CD4-positive, alpha-beta memory T cell (primary cell): ENCODE measurements around the gene OR5L2. TPM values are rescaled to one million over a fixed set of nuclear protein-coding genes. Genes with fewer than 3 reads are reported as not detected.
"Not testable (repeated sequence)": the region's sequence is repeated elsewhere in the genome, so short reads cannot be mapped to it uniquely, and the experiment has no call there.

Experiments
- CTCF ChIA-PET: fragments of 350-600 bp; sonication (Branson Sonifier 250); formaldehyde crosslinking; loops from one replicate; lab custom pipeline; 2021; ENCODE audit warnings: inconsistent platforms; ENCODE audit not compliant: partially characterized antibody; lab: Charles Lee
- POLR2A ChIA-PET: fragments of 350-600 bp; sonication (Branson Sonifier 250); formaldehyde crosslinking; loops from one replicate; lab custom pipeline; 2021; ENCODE audit not compliant: partially characterized antibody; lab: Charles Lee
- DNase-seq, 5 donors: peaks; one replicate each; pipeline versions ENCODE4 v3.0.0 to v3.0.0-alpha.2; 2020 to 2022; ENCODE audit warnings: mixed read lengths in 1 of 5
- H3K27ac ChIP-seq: one replicate; pipeline ENCODE4 v1.7.0; 2013; ENCODE audit warnings: low read depth, low read length
- H3K27me3 ChIP-seq: 2 replicates; pipeline ENCODE4 v1.7.0; 2013; ENCODE audit warnings: mild to moderate bottlenecking, low read length, moderate library complexity; ENCODE audit not compliant: insufficient read depth
- H3K36me3 ChIP-seq: 2 replicates; pipeline ENCODE4 v1.7.0; 2013; ENCODE audit warnings: mild to moderate bottlenecking, low read length, moderate library complexity; ENCODE audit not compliant: insufficient read depth
- H3K4me1 ChIP-seq: 2 replicates; pipeline ENCODE4 v1.7.0; 2013; ENCODE audit warnings: mild to moderate bottlenecking, low read length, moderate library complexity; ENCODE audit not compliant: insufficient read depth
- H3K4me3 ChIP-seq, 2 donors: one replicate each; pipeline ENCODE4 v1.7.0; 2013; ENCODE audit warnings: low read length in 2 of 2, mild to moderate bottlenecking in 1 of 2
- H3K9me3 ChIP-seq, 2 donors: one replicate each; pipeline ENCODE4 v1.7.0; 2013; ENCODE audit warnings: low read length in 2 of 2, control low read depth in 1 of 2; ENCODE audit not compliant: control insufficient read depth in 1 of 2
- H3K27ac Mint-ChIP-seq, 7 donors: one replicate each; pipeline ENCODE4 v1.8.0; 2020 to 2021; ENCODE audit warnings: mixed read lengths in 7 of 7, mild to moderate bottlenecking in 6 of 7, inconsistent platforms in 3 of 7, moderate library complexity in 3 of 7
- H3K27me3 Mint-ChIP-seq, 2 donors: one replicate each; pipeline ENCODE4 v1.8.0; 2020 to 2021; ENCODE audit warnings: mixed read lengths in 2 of 2
- H3K36me3 Mint-ChIP-seq, 2 donors: one replicate each; pipeline ENCODE4 v1.8.0; 2020 to 2021; ENCODE audit warnings: mixed read lengths in 2 of 2, inconsistent platforms in 1 of 2, mild to moderate bottlenecking in 1 of 2
- H3K4me1 Mint-ChIP-seq, 4 donors: one replicate each; pipeline ENCODE4 v1.8.0; 2020 to 2021; ENCODE audit warnings: mixed read lengths in 4 of 4, mild to moderate bottlenecking in 1 of 4
- H3K4me3 Mint-ChIP-seq, 8 donors: one replicate each; pipeline ENCODE4 v1.8.0; 2020 to 2021; ENCODE audit warnings: mixed read lengths in 8 of 8, mild to moderate bottlenecking in 7 of 8, moderate library complexity in 6 of 8, inconsistent platforms in 3 of 8
- H3K9me3 Mint-ChIP-seq, 8 donors: one replicate each; pipeline ENCODE4 v1.8.0; 2020 to 2021; ENCODE audit warnings: mixed read lengths in 8 of 8, mild to moderate bottlenecking in 5 of 8, inconsistent platforms in 3 of 8, moderate library complexity in 1 of 8
- intact Hi-C: fragments of 100-400 bp; cut with micrococcal nuclease; formaldehyde crosslinking; loops from one replicate; pipeline ENCODE4 v1.15.1; 2023
- polyA plus RNA-seq, 2 donors: library from polyadenylated mRNA; unstranded; fragments of 300-500 nt; fragmentation: Illumina TruSeq; gene quantifications; one replicate each; pipeline ENCODE4 v1.2.3, GENCODE V29; 2021
- total RNA-seq, 2 experiments: library from RNA; stranded (reverse); gene quantifications; one replicate each; pipeline ENCODE4 v1.2.3, GENCODE V29; 2021

The OR5L2 gene
- total and polyA plus RNA-seq, 4 experiments from 2014 or later: not detected

- no peaks in the 10 kb centered on the region for H3K36me3 ChIP-seq
- no peak within 1 kb of the TSS for H3K4me3 Mint-ChIP-seq
- peaks cover 2 to 26% (median 18%) of the 10 kb centered on the region in 8 donors for H3K9me3 Mint-ChIP-seq
- ChIA-PET CTCF (no interaction called here), POLR2A (no interaction called here)
- H3K4me3 ChIP-seq: no peak within 1 kb of the TSS
- no peak for DNase-seq
- H3K27me3 Mint-ChIP-seq: no peaks in the 10 kb centered on the region
- no peaks in the 10 kb centered on the region for H3K4me1 ChIP-seq
- no peaks in the 10 kb centered on the region for H3K9me3 ChIP-seq
- H3K27ac ChIP-seq: no peak within 1 kb of the TSS
- no peaks in the 10 kb centered on the region for H3K36me3 Mint-ChIP-seq
- no peaks in the 10 kb centered on the region for H3K27me3 ChIP-seq
- intact Hi-C loops: no loop called here
- H3K4me1 Mint-ChIP-seq: no peaks in the 10 kb centered on the region
- peak within 1 kb of the TSS in 1 of 7 donors; percentile 22 for H3K27ac Mint-ChIP-seq
These were observed 11.4 kb downstream of the OR5L2 start, which contains the start of gene OR5D16 for GRCh38 chr11:55838452-55838851. TSS of gene OR5D16 (plus strand) at chr11:55838752. CDS start at chr11:55838752, 0 bp downstream.

DNA sequence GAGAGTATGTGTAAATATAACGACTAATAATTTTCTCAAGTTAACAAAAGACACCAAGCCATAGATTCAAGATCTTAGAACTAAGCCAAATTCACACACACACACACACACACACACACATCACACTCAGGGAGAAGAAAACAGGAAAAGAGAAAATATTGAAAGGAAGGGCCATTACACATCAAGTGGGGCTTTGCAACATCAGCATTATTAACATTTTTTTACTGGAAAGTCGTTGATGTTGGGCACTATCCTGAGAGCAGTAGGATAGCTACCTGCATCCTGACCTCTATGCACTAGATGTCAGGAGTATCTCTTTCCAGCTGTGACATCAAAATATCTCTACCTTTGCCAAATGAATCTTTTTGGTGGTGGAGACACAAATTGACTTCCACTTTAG lies 20.4 kb downstream of the OR5L2 start:
- Mint-ChIP-seq H3K27me3 (no peaks in the 10 kb centered on the region), H3K36me3 (no peaks in the 10 kb centered on the region), H3K4me1 (no peaks in the 10 kb centered on the region), H3K9me3 (peaks cover 0 to 21% (median 11%) of the 10 kb centered on the region in 8 donors), H3K4me3 (no peak overlapping the region), H3K27ac (no peak overlapping the region)
- H3K4me3 ChIP-seq: no peak overlapping the region
- H3K36me3 ChIP-seq: no peaks in the 10 kb centered on the region
- no peaks in the 10 kb centered on the region for H3K4me1 ChIP-seq
- H3K27me3 ChIP-seq: no peaks in the 10 kb centered on the region
- no peak overlapping the region for H3K27ac ChIP-seq
- H3K9me3 ChIP-seq: no peaks in the 10 kb centered on the region
- CTCF ChIA-PET: no interaction called here
- POLR2A ChIA-PET: no interaction called here
- DNase-seq: no peak
- intact Hi-C loops: no loop called here

DNA sequence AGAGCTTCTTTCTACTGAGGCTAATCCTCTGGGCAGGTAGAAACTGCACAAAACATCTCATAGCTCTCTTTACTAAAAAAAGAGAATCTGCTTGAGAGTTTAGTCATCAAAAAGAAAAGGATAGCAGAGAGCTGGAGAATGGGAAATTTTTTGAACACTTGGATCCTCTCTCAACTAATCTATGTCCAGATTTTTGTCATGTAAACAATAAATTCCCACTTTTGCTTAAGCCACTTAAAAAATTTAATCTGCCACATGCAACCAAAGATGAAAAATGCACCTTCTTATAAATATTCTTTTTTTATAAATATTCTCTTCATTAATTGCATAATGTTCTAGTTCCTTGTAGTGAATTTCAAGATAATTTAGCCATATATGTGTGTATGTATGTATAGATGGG lies 22.0 kb downstream of the OR5L2 start:
- no peaks in the 10 kb centered on the region for H3K27me3 Mint-ChIP-seq
- Histone ChIP-seq H3K36me3 (no peaks in the 10 kb centered on the region), H3K27ac (no peak overlapping the region), H3K4me1 (no peaks in the 10 kb centered on the region), H3K27me3 (no peaks in the 10 kb centered on the region), H3K4me3 (no peak overlapping the region), H3K9me3 (no peaks in the 10 kb centered on the region)
- intact Hi-C loops: no loop called here
- DNase-seq: no peak
- ChIA-PET CTCF (no interaction called here), POLR2A (no interaction called here)
- H3K9me3 Mint-ChIP-seq: peaks cover 2 to 26% (median 11%) of the 10 kb centered on the region in 8 donors
- no peak overlapping the region for H3K4me3 Mint-ChIP-seq
- no peak overlapping the region for H3K27ac Mint-ChIP-seq
- H3K4me1 Mint-ChIP-seq: no peaks in the 10 kb centered on the region
- H3K36me3 Mint-ChIP-seq: no peaks in the 10 kb centered on the region

- H3K27ac ChIP-seq: no peak overlapping the region
- H3K9me3 ChIP-seq: no peaks in the 10 kb centered on the region
- H3K27me3 ChIP-seq: no peaks in the 10 kb centered on the region
- no peaks in the 10 kb centered on the region for H3K4me1 Mint-ChIP-seq
- intact Hi-C loops: no loop called here
- no peaks in the 10 kb centered on the region for H3K36me3 Mint-ChIP-seq
- no peaks in the 10 kb centered on the region for H3K27me3 Mint-ChIP-seq
- H3K27ac Mint-ChIP-seq: no peak overlapping the region
- CTCF ChIA-PET: no interaction called here
- POLR2A ChIA-PET: no interaction called here
- no peaks in the 10 kb centered on the region for H3K4me1 ChIP-seq
- peaks cover 1 to 20% (median 8%) of the 10 kb centered on the region in 8 donors for H3K9me3 Mint-ChIP-seq
- no peaks in the 10 kb centered on the region for H3K36me3 ChIP-seq
- H3K4me3 ChIP-seq: no peak overlapping the region
- no peak overlapping the region for H3K4me3 Mint-ChIP-seq
- no peak for DNase-seq
These were observed 25.1 kb downstream of the OR5L2 start for GRCh38 chr11:55852141-55852540.

DNA sequence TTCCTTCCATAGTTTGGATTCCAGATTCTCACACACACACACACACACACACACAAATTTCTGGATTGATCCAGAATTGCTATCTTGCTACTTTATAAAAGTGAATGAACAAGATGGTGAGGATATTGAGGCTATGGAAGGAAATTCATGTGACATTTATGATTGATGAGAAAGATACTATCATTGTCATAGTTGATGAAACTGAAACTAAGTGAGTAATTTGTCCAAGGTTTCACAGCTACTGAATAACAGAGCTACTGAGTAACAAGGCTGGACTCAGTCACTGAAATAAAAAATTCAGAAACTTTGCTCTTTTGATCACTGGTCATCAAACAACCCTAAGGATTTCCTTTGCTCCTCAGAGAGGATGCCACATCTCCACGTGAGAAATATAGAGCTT lies 27.7 kb downstream of the OR5L2 start:
- no peaks in the 10 kb centered on the region for H3K27me3 Mint-ChIP-seq
- no peaks in the 10 kb centered on the region for H3K4me1 Mint-ChIP-seq
- DNase-seq: no peak
- no peaks in the 10 kb centered on the region for H3K4me1 ChIP-seq
- no peaks in the 10 kb centered on the region for H3K27me3 ChIP-seq
- peaks cover 2 to 22% (median 11%) of the 10 kb centered on the region in 8 donors for H3K9me3 Mint-ChIP-seq
- H3K27ac Mint-ChIP-seq: no peak overlapping the region
- no peaks in the 10 kb centered on the region for H3K9me3 ChIP-seq
- CTCF ChIA-PET: no interaction called here
- intact Hi-C loops: no loop called here
- H3K36me3 Mint-ChIP-seq: no peaks in the 10 kb centered on the region
- no peak overlapping the region for H3K4me3 ChIP-seq
- no peak overlapping the region for H3K27ac ChIP-seq
- no peaks in the 10 kb centered on the region for H3K36me3 ChIP-seq
- no peak overlapping the region for H3K4me3 Mint-ChIP-seq
- POLR2A ChIA-PET: no interaction called here

DNA sequence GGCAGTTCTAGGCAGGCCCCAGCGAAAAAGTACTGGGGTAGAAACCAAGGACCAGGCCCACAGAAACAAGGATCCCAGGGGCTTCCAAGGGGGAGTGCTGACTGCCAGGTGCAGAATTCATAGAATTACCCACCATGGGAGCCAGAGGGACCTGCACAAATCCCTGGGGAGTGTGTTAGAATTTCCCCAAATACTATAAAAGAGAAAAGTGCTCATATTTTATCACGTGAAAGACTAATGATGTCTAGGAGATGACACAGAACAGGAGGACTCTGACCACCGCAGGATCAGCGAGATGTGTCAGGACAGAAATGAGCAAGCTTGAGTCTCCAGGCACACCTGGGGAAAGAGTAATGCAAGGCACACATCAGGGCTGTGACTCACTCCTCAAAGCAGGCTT lies 40.3 kb downstream of the OR5L2 start:
- H3K27ac ChIP-seq, H3K27me3 ChIP-seq, DNase-seq, H3K36me3 ChIP-seq, H3K4me3 ChIP-seq, H3K27ac Mint-ChIP-seq, H3K36me3 Mint-ChIP-seq, H3K27me3 Mint-ChIP-seq, H3K9me3 ChIP-seq, H3K4me1 Mint-ChIP-seq, H3K4me1 ChIP-seq, CTCF ChIA-PET, POLR2A ChIA-PET, H3K4me3 Mint-ChIP-seq, intact Hi-C loops: not testable (repeated sequence)
- H3K9me3 Mint-ChIP-seq: peaks cover 0 to 46% (median 14%) of the 10 kb centered on the region in 8 donors

- H3K27me3 ChIP-seq, H3K27ac ChIP-seq, intact Hi-C loops, CTCF ChIA-PET, H3K4me1 ChIP-seq, H3K4me1 Mint-ChIP-seq, H3K4me3 ChIP-seq, H3K27ac Mint-ChIP-seq, H3K27me3 Mint-ChIP-seq, H3K36me3 Mint-ChIP-seq, POLR2A ChIA-PET, H3K36me3 ChIP-seq, DNase-seq, H3K4me3 Mint-ChIP-seq, H3K9me3 ChIP-seq: not testable (repeated sequence)
- peaks cover 0 to 21% (median 14%) of the 10 kb centered on the region in 8 donors for H3K9me3 Mint-ChIP-seq
These were observed 45.7 kb downstream of the OR5L2 start for GRCh38 chr11:55872731-55873130.

GRCh38 chr11:55873146-55873545 lies 46.1 kb downstream of the OR5L2 start:
- H3K4me1 Mint-ChIP-seq, CTCF ChIA-PET, H3K27me3 ChIP-seq, H3K9me3 ChIP-seq, H3K27ac ChIP-seq, H3K36me3 ChIP-seq, H3K27ac Mint-ChIP-seq, intact Hi-C loops, POLR2A ChIA-PET, H3K27me3 Mint-ChIP-seq, H3K4me1 ChIP-seq, DNase-seq, H3K4me3 ChIP-seq, H3K36me3 Mint-ChIP-seq, H3K4me3 Mint-ChIP-seq: not testable (repeated sequence)
- peaks cover 0 to 20% (median 11%) of the 10 kb centered on the region in 8 donors for H3K9me3 Mint-ChIP-seq
